Bronchial epithelial cell (primary cell): ENCODE data around the gene ZNF396. TPM values are rescaled to one million over a fixed set of nuclear protein-coding genes. Genes with fewer than 3 reads are reported as not detected.
A peak's percentile ranks its signal among the peaks of the same experiment; 100 is the strongest.

Experiments used
- DNase-seq: peaks from one replicate; pipeline ENCODE4 v3.0.0-alpha.2; 2010; ENCODE audit warnings: low read depth
- FAIRE-seq: peaks from 2 replicates; lab custom pipeline; 2011; peaks lifted over from hg19 to GRCh38; lab: Jason Lieb, UNC
- H3K27me3 ChIP-seq: 2 replicates; pipeline ENCODE4 v1.5.1; 2011; ENCODE audit warnings: low read length; ENCODE audit not compliant: control insufficient read depth, insufficient read depth
- H3K36me3 ChIP-seq: 2 replicates; pipeline ENCODE4 v1.5.1; 2011; ENCODE audit warnings: low read length; ENCODE audit not compliant: control insufficient read depth, insufficient read depth
- H3K4me3 ChIP-seq: 2 replicates; pipeline ENCODE4 v1.5.1; 2011; ENCODE audit warnings: mild to moderate bottlenecking, low read depth, low read length, control low read depth
- CTCF ChIP-seq: IDR thresholded peaks from 2 replicates; pipeline ENCODE4 v1.5.1; 2011; ENCODE audit warnings: mild to moderate bottlenecking, moderate library complexity, low read length, control low read depth, inconsistent platforms; ENCODE audit not compliant: insufficient read depth, severe bottlenecking
- total RNA-seq: library from RNA; depleted of rRNA; stranded (reverse); fragments of >200 nt; gene quantifications from 2 replicates; pipeline ENCODE4 v1.2.1, GENCODE V29; 2014

The ZNF396 gene
- total RNA-seq, 1 donor from 2014 or later, result 0.79 TPM

GRCh38 chr18:35355140-35355618, 22.0 kb downstream of the ZNF396 start:
- no peaks in the 10 kb centered on the region for H3K27me3 ChIP-seq
- no peak overlapping the region for H3K4me3 ChIP-seq
- DNase-seq (peak; percentile 81), FAIRE-seq (no peak)
- no peaks in the 10 kb centered on the region for H3K36me3 ChIP-seq
- TF ChIP-seq CTCF, result peak; percentile 82

GRCh38 chr18:35352778-35353177, 24.4 kb downstream of the ZNF396 start:
- no peak for TF ChIP-seq CTCF
- no peaks in the 10 kb centered on the region for H3K27me3 ChIP-seq
- H3K4me3 ChIP-seq, result no peak overlapping the region
- no peaks in the 10 kb centered on the region for H3K36me3 ChIP-seq
- FAIRE-seq, result no peak
- no peak for DNase-seq

- FAIRE-seq (no peak), DNase-seq (no peak)
- TF ChIP-seq CTCF, result no peak
- H3K27me3 ChIP-seq, result no peaks in the 10 kb centered on the region
- no peak overlapping the region for H3K4me3 ChIP-seq
- no peaks in the 10 kb centered on the region for H3K36me3 ChIP-seq
Measured at GRCh38 chr18:35352283-35352682, 24.9 kb downstream of the ZNF396 start.

GRCh38 chr18:35348001-35348400, 29.1 kb downstream of the ZNF396 start:
- no peak for FAIRE-seq
- Histone ChIP-seq H3K36me3 (no peaks in the 10 kb centered on the region), H3K27me3 (no peaks in the 10 kb centered on the region), H3K4me3 (no peak overlapping the region)
- DNase-seq, result no peak
- TF ChIP-seq CTCF, result no peak

GRCh38 chr18:35345950-35346349, 31.2 kb downstream of the ZNF396 start:
- no peak for TF ChIP-seq CTCF
- DNase-seq (no peak), FAIRE-seq (no peak)
- no peak overlapping the region for H3K4me3 ChIP-seq
- H3K27me3 ChIP-seq, result no peaks in the 10 kb centered on the region
- peaks cover 2% of the 10 kb centered on the region for H3K36me3 ChIP-seq

- no peaks in the 10 kb centered on the region for H3K27me3 ChIP-seq
- DNase-seq, result no peak
- H3K36me3 ChIP-seq, result peaks cover 2% of the 10 kb centered on the region
- no peak for FAIRE-seq
- no peak overlapping the region for H3K4me3 ChIP-seq
- TF ChIP-seq CTCF, result no peak
Measured at GRCh38 chr18:35345460-35345921, 31.6 kb downstream of the ZNF396 start.
